Fibroblast of lung (primary cell): ENCODE measurements around the gene TGIF1.

ENCODE experiments used
- CTCF ChIP-seq, 2 donors: IDR thresholded peaks in 1 of 2; conservative IDR thresholded peaks in 1 of 2; 1 replicate in 1 of 2; 2 replicates in 1 of 2; pipeline ENCODE4 v1.5.1; 2011 to 2012; ENCODE audit warnings: low read length in 2 of 2, control low read depth in 1 of 2, inconsistent platforms in 1 of 2, low read depth in 1 of 2, mild to moderate bottlenecking in 1 of 2
- EZH2 ChIP-seq: IDR thresholded peaks from 2 replicates; pipeline ENCODE4 v1.5.1; 2012; ENCODE audit warnings: low read length, control low read depth, mild to moderate bottlenecking; ENCODE audit errors: missing control alignments

- TF ChIP-seq CTCF (conservative IDR thresholded peaks at IDR 0.05 in 1 of 2, IDR thresholded peaks at IDR 0.05 in 1 of 2; ENCODE audit: low read depth in 1 of 2, low read length in 2 of 2) (no peak), EZH2 (no peak)
These were observed 48.0 kb upstream of the TGIF1 start for GRCh38 chr18:3401669-3402620.
